KOPT-K1 (cell line): ENCODE measurements around the gene CSNK1G1.

ENCODE experiments used
- H3K27ac ChIP-seq: fragments of 200-600 bp; sonication (generic); 2 replicates; pipeline ENCODE4 v1.5.1; 2016; ENCODE audit warnings: antibody characterized with exemption, mild to moderate bottlenecking, low read depth, low read length; ENCODE audit not compliant: poor library complexity, severe bottlenecking
- H3K36me3 ChIP-seq: fragments of 200-600 bp; sonication (generic); 2 replicates; pipeline ENCODE4 v1.5.1; 2017; ENCODE audit warnings: antibody characterized with exemption, mild to moderate bottlenecking, low read length, moderate library complexity; ENCODE audit not compliant: insufficient read depth
- H3K9me3 ChIP-seq: fragments of 200-600 bp; sonication (generic); 2 replicates; pipeline ENCODE4 v1.5.1; 2017; ENCODE audit warnings: antibody characterized with exemption, low read length, mild to moderate bottlenecking; ENCODE audit not compliant: insufficient read depth, poor library complexity, severe bottlenecking

CSNK1G1 gene

DNA sequence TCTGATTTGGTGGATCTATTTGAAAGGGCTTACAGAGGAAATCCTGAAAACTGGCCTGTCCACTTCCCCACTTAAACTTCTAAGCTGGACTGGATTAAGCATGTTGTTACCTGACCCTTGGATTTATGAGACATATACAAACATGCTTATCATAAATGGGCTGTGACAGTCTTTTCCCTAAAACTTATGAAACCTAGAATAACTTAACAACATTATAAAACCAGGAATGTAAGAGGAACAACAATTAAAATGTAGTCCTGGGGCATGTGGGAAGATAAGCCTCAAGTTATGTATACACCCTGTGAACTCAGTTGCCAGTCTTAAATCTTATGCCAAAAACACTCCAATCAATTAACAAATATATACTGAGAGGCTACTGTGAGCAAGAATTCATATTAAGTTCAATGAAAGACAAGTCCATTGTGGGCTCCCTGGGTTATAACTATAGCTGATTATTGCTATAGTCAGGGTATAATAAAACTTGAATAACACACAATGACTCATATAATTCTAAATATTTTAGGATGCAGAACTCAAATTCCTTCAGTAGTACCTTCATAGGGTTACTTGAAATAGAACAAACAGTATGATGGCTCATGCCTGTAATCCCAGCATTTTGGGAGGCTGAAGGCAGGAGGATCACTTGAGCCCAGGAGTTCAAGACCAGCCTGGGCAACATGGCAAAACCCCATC lies 105.9 kb downstream of the CSNK1G1 start:
- Histone ChIP-seq H3K9me3 (no peaks in the 10 kb centered on the region), H3K27ac (no peak overlapping the region), H3K36me3 (peaks cover 14% of the 10 kb centered on the region)

GRCh38 chr15:64249406-64249805 lies 106.6 kb downstream of the CSNK1G1 start:
- no peak overlapping the region for H3K27ac ChIP-seq

DNA sequence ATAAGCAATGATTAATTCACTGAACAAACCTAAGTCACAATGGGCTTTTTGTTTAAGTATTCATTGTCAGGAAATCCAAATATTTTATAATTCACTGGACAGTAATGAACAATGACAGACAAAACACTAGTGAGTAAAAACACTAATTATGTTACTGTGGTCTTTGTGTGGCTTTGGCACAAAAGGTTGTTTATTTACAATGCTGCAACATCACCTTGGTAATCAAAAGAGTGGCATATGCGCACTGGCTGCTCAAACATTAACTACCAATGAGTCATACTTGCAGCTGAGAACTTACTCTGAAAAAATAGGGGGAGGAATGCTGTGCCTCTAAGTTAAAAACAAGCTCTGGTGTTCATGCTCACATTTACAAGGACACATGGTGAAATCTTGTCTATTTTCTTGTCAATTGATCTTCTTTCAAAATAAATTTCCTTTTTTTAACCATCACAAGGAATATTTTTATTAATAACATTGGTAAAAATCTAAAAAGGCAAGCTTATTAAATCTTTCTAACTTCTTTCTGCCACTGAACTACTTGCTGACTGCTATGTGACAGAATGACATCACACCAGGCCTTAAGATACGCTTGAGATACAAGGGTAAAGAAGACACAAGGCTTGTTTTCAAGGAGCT lies 107.9 kb downstream of the CSNK1G1 start:
- Histone ChIP-seq H3K27ac (no peak overlapping the region), H3K36me3 (peaks cover 14% of the 10 kb centered on the region), H3K9me3 (peaks cover 6% of the 10 kb centered on the region)

More at GRCh38 chr15:64249406-64249805, 106.6 kb downstream of the CSNK1G1 start:
- Histone ChIP-seq H3K36me3 (peaks cover 14% of the 10 kb centered on the region), H3K9me3 (no peaks in the 10 kb centered on the region)

DNA sequence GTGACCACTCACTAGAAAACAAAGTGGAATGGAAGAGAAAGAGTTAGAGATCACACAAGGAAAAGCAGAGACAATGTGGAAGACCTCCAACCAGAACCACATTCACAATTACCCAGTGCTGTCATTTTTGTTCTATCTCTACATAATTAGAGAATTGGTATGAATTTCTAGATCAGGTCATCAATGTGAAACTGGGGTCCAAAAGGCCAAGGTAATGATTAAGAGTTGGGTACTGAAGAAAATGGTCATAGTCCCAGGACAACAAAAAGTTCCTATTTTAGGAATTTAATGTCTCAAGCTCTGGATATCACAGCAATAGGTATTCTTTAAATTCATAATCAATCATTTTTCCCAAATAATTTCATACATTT lies 108.5 kb downstream of the CSNK1G1 start:
- Histone ChIP-seq H3K36me3 (peaks cover 14% of the 10 kb centered on the region), H3K9me3 (peaks cover 11% of the 10 kb centered on the region), H3K27ac (no peak overlapping the region)

GRCh38 chr15:64246364-64247189 lies 109.4 kb downstream of the CSNK1G1 start:
- Histone ChIP-seq H3K9me3 (peaks cover 16% of the 10 kb centered on the region), H3K36me3 (peaks cover 14% of the 10 kb centered on the region), H3K27ac (no peak overlapping the region)

GRCh38 chr15:64245405-64245804 lies 110.6 kb downstream of the CSNK1G1 start:
- no peak overlapping the region for H3K27ac ChIP-seq
- peaks cover 16% of the 10 kb centered on the region for H3K9me3 ChIP-seq
- peaks cover 12% of the 10 kb centered on the region for H3K36me3 ChIP-seq

DNA sequence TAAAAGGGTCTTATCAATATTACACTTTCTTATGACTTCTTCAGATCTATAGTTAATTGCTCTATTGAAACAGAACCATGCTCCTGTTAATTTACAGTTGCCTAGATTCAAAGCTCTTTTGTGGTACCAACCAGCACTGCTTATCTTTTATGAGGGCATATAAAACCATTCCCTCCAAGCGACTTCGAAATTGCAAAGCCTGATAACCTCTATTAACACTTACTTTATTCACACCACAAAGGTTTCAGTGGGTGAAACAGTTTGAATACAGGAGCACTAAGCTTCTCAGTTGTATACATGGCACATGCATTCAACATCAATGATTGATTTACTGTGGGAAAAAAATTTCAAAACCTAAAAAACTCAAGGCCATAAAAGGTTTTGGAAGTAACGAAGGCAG lies 118.3 kb downstream of the CSNK1G1 start:
- Histone ChIP-seq H3K9me3 (peaks cover 7% of the 10 kb centered on the region), H3K36me3 (no peaks in the 10 kb centered on the region), H3K27ac (no peak overlapping the region)

GRCh38 chr15:64236156-64236894 lies 119.6 kb downstream of the CSNK1G1 start:
- Histone ChIP-seq H3K36me3 (no peaks in the 10 kb centered on the region), H3K27ac (no peak overlapping the region), H3K9me3 (no peaks in the 10 kb centered on the region)

GRCh38 chr15:64235552-64235951 lies 120.4 kb downstream of the CSNK1G1 start:
- Histone ChIP-seq H3K27ac (no peak overlapping the region), H3K9me3 (no peaks in the 10 kb centered on the region), H3K36me3 (no peaks in the 10 kb centered on the region)

- no peaks in the 10 kb centered on the region for H3K9me3 ChIP-seq
- no peak overlapping the region for H3K27ac ChIP-seq
- no peaks in the 10 kb centered on the region for H3K36me3 ChIP-seq
These were observed 122.7 kb downstream of the CSNK1G1 start for GRCh38 chr15:64233299-64233698.

DNA sequence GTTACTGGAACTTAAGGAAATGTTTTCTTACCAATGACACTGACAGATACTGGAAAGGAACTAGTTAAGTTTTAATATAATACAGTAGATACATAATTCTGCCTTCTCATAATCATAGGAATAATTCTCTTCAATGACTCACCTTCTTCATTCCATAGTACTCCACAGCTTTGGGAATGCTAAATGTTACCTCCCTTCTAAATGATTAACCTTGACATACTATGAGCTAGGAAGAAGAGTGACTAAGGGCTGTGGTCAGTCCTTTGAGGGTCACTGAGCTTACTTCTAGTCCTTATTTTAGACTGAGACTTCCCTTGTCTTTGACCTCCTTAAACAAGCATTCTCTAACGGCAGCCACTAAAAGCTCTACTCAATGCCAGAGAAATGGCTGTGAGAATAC lies 123.6 kb downstream of the CSNK1G1 start:
- H3K9me3 ChIP-seq: no peaks in the 10 kb centered on the region
- no peaks in the 10 kb centered on the region for H3K36me3 ChIP-seq
- no peak overlapping the region for H3K27ac ChIP-seq

DNA sequence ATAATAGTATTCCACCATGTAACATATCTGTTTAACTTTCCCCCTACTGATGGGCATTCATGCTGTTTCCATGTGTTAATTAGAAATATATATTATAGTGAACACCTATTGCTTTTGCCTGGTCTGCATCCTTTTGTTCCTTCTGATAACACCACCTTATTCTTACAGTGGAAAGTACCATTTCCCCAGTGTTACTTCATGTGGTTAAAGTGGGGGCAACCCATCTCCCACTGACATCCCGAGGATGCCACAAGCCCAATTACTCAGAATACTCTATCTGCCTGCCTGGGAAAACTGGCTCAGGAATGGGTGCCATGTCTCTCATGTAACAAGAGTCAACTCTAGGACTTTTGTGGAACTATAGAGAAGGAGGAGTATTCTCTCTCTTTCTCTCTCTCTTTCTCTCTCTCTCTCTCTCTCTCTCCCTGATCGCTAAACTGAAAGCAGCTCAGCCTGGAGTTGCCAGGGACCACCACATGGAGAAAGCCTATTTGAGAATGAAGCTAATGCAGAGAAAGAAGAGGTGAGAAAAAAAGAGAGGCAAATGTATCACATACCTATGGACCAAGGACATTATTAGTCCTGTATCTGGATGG lies 126.7 kb downstream of the CSNK1G1 start:
- peaks cover 4% of the 10 kb centered on the region; the same call in 1 of the 2 replicates for H3K36me3 ChIP-seq
- H3K9me3 ChIP-seq: peaks cover 6% of the 10 kb centered on the region
- no peak overlapping the region for H3K27ac ChIP-seq

DNA sequence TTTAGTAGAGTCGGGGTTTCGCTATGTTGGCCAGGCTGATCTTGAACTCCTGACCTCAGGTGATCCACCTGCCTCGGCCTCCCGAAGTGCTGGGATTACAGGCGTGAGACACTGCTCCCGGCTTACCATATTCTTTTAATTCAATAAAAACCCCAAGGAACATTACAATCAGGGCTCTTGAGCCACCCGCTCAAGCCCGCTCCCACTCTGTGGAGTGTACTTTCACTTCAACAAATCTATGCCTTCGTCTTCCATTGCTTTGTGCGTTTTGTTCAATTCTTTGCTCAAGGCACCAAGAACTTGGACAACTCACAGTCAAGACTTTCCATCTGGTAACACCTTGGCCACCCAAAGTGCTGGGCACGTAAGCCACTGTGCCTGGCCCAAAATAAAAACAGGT lies 130.2 kb downstream of the CSNK1G1 start:
- Histone ChIP-seq H3K9me3 (peaks cover 6% of the 10 kb centered on the region), H3K27ac (no peak overlapping the region), H3K36me3 (peaks cover 4% of the 10 kb centered on the region; the same call in 1 of the 2 replicates)

DNA sequence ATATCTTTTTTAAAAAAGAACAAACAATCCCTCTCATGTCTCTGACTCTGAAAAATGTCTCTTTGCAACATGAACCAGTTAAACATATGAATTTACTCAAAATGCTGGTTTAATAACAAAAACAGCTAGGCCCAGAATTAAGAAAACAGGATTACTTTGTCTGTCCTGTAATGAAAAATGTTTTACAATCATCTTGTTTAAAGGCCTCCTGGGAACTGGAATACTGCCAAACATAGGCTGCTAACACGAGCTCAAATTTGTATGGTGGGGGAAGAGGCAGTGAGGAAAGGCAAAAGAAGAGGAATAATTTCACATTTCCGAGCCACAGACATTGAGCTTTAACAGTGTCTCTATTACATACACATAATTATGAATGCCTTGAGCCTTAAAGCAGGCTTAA lies 131.5 kb downstream of the CSNK1G1 start:
- H3K27ac ChIP-seq: no peak overlapping the region

More for the DNA sequence above, 131.5 kb downstream of the CSNK1G1 start:
- peaks cover 6% of the 10 kb centered on the region for H3K9me3 ChIP-seq
- peaks cover 4% of the 10 kb centered on the region; the same call in 1 of the 2 replicates for H3K36me3 ChIP-seq
